ENCODE results near the gene SLC6A6. TPM values are rescaled to one million over a fixed set of nuclear protein-coding genes. Genes with fewer than 3 reads are reported as not detected.

SLC6A6 gene
- total and polyA plus RNA-seq, 2 experiments from 2014 or later: 30.7 to 58.9 TPM

DNA sequence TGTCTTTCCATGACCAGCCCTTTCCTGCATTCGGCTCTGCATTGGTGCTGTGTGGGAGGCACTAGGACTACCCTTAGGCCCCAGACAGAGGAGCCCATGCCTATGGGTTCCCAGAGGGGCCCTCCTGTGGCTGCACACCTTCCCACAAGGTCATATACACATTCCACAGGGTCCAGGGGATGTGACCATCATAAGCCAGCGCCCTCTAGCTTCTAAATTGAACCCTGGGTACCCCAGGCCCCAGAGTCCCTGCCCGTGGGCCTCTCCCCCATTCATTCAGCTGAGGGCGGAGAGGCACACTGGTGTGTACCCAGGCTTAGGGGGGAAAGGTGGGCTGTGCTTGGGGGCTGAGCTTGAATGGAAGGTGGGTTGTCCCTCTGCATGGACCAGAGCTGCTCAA, 10.2 kb upstream of the SLC6A6 start:
- Histone ChIP-seq H3K27ac (no peak overlapping the region), H3K4me2 (no peak overlapping the region), H4K20me1 (ENCODE audit: insufficient read depth, poor library complexity, severe bottlenecking) (no peaks in the 10 kb centered on the region), H3K9me2 (replicated peaks; ENCODE audit: insufficient read depth) (no peaks in the 10 kb centered on the region), H3K4me3 (no peak overlapping the region), H3K79me2 (no peaks in the 10 kb centered on the region), H3K36me3 (replicated peaks; ENCODE audit: insufficient read depth, low read depth) (no peaks in the 10 kb centered on the region), H3K4me1 (ENCODE audit: insufficient read depth) (no peaks in the 10 kb centered on the region), H2AFZ (no peak overlapping the region), H3K27me3 (no peaks in the 10 kb centered on the region), H3K9me3 (ENCODE audit: low read depth) (no peaks in the 10 kb centered on the region)
- 82% methylated on average over 4 of the region's 4 CpGs for WGBS (ENCODE audit: low lambda C conversion rate, missing lambda C conversion rate)
- TF ChIP-seq, protein P1, sequence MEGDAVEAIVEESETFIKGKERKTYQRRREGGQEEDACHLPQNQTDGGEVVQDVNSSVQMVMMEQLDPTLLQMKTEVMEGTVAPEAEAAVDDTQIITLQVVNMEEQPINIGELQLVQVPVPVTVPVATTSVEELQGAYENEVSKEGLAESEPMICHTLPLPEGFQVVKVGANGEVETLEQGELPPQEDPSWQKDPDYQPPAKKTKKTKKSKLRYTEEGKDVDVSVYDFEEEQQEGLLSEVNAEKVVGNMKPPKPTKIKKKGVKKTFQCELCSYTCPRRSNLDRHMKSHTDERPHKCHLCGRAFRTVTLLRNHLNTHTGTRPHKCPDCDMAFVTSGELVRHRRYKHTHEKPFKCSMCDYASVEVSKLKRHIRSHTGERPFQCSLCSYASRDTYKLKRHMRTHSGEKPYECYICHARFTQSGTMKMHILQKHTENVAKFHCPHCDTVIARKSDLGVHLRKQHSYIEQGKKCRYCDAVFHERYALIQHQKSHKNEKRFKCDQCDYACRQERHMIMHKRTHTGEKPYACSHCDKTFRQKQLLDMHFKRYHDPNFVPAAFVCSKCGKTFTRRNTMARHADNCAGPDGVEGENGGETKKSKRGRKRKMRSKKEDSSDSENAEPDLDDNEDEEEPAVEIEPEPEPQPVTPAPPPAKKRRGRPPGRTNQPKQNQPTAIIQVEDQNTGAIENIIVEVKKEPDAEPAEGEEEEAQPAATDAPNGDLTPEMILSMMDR (IDR thresholded peaks at IDR 0.05; ENCODE audit: poor library complexity): no peak
- TF ChIP-seq EZH2phosphoT487 (IDR thresholded peaks at IDR 0.05; ENCODE audit: low read depth, severe bottlenecking, unreplicated experiment): no peak
- TF ChIP-seq EZH2 (IDR thresholded peaks at IDR 0.05; ENCODE audit: borderline replicate concordance): no peak
- DNase-seq (ENCODE audit: low spot score): no peak

DNA sequence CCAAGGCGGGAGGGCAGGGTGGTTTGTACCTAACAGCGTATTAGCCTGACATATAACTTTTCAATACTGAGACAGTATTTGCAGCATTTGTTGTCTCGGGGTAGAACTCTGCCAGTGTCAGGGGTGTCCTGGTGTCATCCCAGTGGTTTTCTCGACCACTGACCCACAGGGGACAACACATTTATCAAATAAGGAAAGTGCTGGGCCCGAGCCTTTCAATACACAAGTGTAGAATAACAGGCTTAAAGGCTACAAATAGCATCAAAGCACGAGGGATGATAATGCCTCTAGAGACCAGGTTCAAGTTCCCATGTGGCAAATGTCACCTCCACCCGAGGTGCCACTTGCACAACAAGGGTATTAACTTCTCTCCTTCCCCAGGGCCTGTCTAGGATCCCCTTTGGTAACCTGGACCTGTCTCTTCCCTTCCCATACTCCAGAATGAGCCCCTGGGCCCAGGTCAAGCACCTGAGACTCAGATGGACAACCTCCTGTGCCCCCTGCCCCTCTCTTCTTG, 9.5 kb upstream of the SLC6A6 start:
- Histone ChIP-seq H3K79me2 (no peaks in the 10 kb centered on the region), H3K9me3 (ENCODE audit: low read depth) (no peaks in the 10 kb centered on the region), H3K9me2 (replicated peaks; ENCODE audit: insufficient read depth) (no peaks in the 10 kb centered on the region), H3K36me3 (replicated peaks; ENCODE audit: insufficient read depth, low read depth) (no peaks in the 10 kb centered on the region), H2AFZ (no peak overlapping the region), H3K27me3 (no peaks in the 10 kb centered on the region), H3K4me2 (no peak overlapping the region), H3K27ac (no peak overlapping the region), H3K4me1 (ENCODE audit: insufficient read depth) (no peaks in the 10 kb centered on the region), H4K20me1 (ENCODE audit: insufficient read depth, poor library complexity, severe bottlenecking) (no peaks in the 10 kb centered on the region), H3K4me3 (no peak overlapping the region)
- WGBS (ENCODE audit: low lambda C conversion rate, missing lambda C conversion rate): 85% methylated on average over 7 of the region's 7 CpGs
- TF ChIP-seq EZH2phosphoT487 (IDR thresholded peaks at IDR 0.05; ENCODE audit: low read depth, severe bottlenecking, unreplicated experiment) (no peak), EZH2 (IDR thresholded peaks at IDR 0.05; ENCODE audit: borderline replicate concordance) (no peak)
- TF ChIP-seq, protein P1 (IDR thresholded peaks at IDR 0.05; ENCODE audit: poor library complexity): no peak
- DNase-seq (ENCODE audit: low spot score): no peak

DNA sequence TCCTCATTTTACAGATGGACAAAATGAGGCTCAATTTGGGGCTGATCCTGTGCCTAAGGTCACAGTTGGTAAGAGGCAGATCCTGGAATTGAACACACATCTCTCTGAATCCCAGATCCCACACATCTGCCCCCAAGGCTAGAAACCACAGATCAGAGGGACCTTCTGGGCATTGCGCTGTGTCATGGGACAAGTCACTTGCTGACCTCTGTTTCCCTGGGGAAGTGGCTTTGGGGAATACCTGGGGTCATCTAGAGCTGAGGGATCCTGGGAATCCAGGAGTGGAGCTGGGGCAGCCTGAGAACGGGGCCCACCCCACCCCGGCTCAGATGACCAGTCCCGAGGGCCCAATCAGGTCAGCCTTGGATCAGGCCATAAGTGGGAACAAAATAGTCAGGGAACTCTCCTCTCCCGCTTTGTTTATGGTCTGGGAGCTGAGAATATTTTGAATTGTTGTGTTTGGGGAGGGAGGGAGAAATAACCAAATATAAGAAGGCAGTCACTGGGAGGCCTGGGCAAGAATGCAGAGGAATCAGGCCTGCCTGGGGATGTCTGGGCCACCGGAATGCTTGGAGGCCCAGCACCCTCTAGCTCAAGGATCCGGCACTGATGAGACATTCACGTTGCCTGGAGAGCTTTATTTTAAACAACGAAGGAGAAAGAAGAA, 8.8 kb upstream of the SLC6A6 start:
- TF ChIP-seq, protein P1 (IDR thresholded peaks at IDR 0.05; ENCODE audit: poor library complexity): no peak
- TF ChIP-seq EZH2 (IDR thresholded peaks at IDR 0.05; ENCODE audit: borderline replicate concordance) (no peak), EZH2phosphoT487 (IDR thresholded peaks at IDR 0.05; ENCODE audit: low read depth, severe bottlenecking, unreplicated experiment) (no peak)

More for the DNA sequence above, 8.8 kb upstream of the SLC6A6 start:
- Histone ChIP-seq H3K4me1 (ENCODE audit: insufficient read depth) (no peaks in the 10 kb centered on the region), H3K27me3 (no peaks in the 10 kb centered on the region), H3K27ac (no peak overlapping the region), H3K36me3 (replicated peaks; ENCODE audit: insufficient read depth, low read depth) (no peaks in the 10 kb centered on the region), H3K4me2 (no peak overlapping the region), H2AFZ (no peak overlapping the region), H4K20me1 (ENCODE audit: insufficient read depth, poor library complexity, severe bottlenecking) (no peaks in the 10 kb centered on the region), H3K9me2 (replicated peaks; ENCODE audit: insufficient read depth) (no peaks in the 10 kb centered on the region), H3K4me3 (no peak overlapping the region), H3K9me3 (ENCODE audit: low read depth) (no peaks in the 10 kb centered on the region), H3K79me2 (no peaks in the 10 kb centered on the region)
- 62% methylated on average over 9 of the region's 9 CpGs for WGBS (ENCODE audit: low lambda C conversion rate, missing lambda C conversion rate)
- no peak for DNase-seq (ENCODE audit: low spot score)

All from hepatocyte (in vitro differentiated cells).